Measurements from ENCODE around the gene CCDC110.

GRCh38 chr4:185457136-185457535, 14.4 kb downstream of the CCDC110 start:
- TF ChIP-seq SP1 (IDR thresholded peaks at IDR 0.05) (no peak), BHLHE40 (IDR thresholded peaks at IDR 0.05; ENCODE audit: borderline replicate concordance) (no peak), ELF4 (IDR thresholded peaks at IDR 0.05) (no peak), HDGF (IDR thresholded peaks at IDR 0.05; ENCODE audit: borderline replicate concordance) (no peak), L3MBTL2 (conservative IDR thresholded peaks at IDR 0.05) (no peak), FOXM1 (IDR thresholded peaks at IDR 0.05; ENCODE audit: borderline replicate concordance) (no peak), FOXA1 (IDR thresholded peaks at IDR 0.05) (no peak), FOXK2 (IDR thresholded peaks at IDR 0.05) (no peak)
